GM19193 (cell line): ENCODE measurements around the gene WDR54.

ENCODE experiments used
- POLR2A ChIP-seq: IDR thresholded peaks from 4 replicates; pipeline ENCODE4 v1.6.1; 2011; ENCODE audit not compliant: insufficient read depth, insufficient read length; ENCODE audit errors: extremely low read depth

The WDR54 gene

DNA sequence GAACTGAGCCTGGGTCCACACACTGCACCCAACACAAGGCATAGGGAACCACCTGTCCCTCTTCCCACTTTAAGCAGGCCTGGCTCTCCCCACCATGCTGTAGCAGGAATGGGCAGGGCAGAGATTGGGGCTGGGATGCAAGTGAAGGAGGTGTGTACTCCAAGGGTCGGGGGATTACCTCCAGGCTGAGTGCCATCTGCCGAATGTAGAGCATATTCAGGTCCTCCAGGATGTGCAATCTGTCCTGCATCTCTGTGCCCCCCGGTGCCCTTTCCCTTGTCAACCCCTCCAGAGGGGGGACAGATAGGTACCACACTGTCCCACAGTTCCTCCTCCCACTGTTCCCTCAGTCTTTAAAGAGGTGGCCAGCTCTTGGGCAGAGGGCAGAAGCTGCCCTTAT lies 17.8 kb downstream of the WDR54 start:
- no peak for TF ChIP-seq POLR2A

DNA sequence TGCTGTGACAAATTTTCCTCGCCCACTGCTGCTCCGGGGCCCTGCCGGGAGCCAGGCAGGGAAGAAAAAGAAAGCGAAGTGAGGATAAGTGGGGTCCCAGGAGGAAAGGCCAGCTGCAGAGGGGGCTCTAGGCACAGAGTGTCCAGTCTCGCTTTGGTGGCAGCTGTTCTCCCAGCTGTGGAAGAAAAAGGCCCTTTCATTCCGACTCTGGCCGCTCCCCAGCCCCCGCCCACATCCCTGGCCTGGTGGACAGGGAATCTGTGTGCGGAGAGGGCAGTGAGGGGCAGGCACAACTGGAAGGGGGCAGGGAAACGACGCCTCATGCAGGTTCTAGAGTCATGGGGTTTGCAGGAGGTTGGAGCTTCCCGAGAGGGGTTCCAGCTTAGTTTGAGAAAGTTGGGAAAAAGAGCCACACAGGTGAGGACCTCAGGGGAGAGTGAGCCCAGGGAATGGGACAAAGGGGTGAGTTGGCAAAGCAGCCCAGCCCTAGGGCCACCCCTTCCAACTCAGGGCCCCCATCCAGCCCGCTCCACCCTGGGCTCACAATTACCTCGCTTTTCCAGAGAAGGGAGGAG lies 18.4 kb downstream of the WDR54 start:
- no peak for TF ChIP-seq POLR2A

DNA sequence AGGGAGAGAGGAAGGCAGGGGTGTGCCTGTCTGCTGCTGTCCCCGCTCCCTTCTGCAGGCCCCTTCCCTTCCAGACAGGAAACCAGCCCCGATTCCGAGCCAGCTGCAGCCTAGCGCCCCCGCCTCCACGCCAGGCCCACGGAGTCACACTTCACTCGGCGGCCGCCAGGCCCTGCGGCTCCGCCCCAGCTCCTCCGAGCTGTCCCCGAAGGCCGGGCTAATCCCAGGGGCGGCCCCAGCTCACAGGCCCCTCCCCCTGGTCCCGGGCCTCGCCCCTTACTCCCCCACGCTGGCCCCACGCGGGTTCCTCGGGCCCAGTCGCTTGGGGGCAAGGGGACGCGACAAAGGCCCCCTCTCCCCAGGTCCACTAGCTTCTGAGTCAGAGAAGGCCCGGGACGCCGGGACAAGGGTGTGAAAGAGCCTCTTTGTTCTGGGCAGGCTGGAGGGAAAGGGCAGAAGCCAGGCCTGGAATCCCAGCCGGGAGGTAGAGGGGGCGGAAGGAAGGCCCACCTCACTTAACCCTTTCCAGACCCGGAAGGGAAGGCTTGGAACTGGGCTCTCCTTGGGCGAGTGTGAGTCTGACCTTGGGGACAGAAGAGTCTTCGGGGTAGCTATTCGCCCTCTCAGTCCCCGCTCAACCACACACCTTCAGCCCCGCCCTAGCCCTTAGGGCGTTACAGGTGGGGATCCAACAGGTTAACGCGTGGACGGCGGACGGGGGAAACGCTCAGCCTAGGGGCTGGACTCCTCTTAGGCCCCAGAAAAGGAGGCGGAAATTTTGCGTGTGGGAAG lies 19.0 kb downstream of the WDR54 start:
- TF ChIP-seq POLR2A, result peak; percentile 55

DNA sequence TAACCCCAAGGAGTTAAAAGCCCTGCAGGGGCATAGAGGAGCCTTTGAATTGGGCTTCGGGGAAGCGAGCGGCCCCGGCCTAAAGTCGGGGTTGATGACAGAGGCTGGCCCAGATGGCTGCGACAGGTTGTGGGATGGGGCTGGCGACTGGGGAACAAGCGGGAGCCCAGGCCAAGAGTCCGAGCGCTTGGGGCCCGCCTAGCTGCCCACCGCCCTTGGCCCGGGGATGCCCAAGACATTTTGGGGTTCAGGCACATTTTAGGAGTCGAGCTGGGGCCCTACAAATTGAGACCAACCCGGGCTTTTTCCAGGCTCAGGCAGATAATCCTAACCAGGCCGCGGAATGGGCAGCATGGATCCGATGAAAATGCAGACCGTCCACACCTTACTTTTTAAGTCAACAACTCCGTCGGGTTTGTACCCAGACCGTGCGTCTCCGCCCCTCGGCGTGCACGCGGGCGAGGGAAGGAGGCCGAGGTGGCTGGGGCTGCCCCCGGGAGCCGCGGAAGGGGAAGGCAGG lies 19.7 kb downstream of the WDR54 start:
- TF ChIP-seq POLR2A, result no peak

DNA sequence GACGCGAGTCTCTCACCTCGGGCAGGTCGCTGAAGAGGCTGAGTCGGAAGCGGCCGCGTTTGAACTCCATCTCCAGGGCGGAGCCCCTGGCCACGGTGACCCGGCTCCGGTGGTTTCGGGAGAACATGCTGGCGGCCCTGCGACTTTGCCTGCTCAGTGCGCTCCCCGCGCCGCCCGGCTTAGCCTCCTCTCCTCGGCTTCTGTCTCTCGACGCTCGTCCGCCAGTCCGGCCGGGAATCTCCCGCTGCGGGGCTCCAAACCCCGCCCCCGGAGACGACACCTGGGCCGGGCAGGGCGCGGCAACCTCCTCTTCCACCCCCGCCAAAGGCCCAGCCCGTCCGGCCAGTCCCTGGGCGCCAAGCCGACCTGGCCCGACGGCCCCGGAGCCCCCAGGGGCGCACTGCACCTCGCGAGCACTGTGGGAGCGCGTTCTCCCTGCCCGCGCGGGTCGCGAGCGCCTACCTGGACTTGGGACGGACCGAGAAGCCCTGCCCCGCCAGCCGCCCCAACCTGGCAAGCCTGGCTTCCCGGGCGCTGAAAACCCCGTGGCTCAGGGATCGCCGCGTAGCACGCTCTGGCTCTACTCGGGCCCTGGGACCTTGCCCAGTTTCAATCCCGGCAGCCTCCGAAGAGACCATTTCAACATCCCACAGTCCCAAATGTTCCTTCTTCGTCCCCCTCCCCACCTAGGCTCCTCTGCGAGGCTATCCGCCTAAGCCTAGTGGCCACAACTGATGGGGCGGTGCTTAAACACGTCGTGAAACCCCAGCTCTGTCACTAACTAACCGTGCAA lies 20.4 kb downstream of the WDR54 start, which contains the start of gene RTKN:
Gene RTKN (minus strand): TSS at position 248 of the 793 bp plus-strand sequence. CDS start 121 bp downstream, at position 127.
- peak; percentile 54 for TF ChIP-seq POLR2A

DNA sequence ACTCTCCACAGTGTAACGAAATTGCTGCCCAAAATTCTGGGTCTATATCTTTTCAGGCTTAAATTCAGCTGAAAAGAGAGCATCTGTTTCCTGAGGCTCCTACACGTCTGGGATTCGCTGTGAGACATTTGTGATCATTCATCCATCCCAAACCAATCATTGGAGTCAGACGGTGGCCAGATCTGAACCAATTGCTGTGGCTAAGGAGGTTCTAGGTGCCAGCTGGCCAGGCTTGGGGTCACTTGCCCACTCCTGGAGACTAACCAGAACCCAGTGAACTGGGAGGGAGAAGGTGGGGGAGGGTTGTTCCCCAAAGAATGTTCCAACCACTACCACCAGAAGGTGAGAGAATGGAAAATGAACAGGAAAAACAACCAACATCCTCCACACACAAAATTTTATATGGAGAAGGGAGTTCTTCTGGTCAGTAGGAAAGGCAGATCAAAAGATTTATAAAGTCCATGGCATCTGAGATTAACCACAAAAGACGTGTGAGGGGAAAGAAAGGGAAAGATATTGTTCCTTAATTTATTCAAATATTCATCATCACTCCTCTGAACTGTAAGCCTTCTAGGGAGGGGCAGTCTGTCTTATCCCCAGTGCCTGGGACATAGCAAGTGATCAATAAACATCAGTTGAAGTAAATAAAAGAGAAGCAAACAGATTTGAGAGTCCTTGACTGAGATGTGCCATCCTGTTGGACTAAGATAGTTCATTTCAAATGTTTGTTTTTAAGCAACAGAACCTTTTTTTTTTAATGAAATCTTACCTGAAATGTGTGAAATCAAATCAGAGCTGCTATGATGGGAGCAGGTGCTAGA lies 23.2 kb downstream of the WDR54 start:
- TF ChIP-seq POLR2A, result no peak

DNA sequence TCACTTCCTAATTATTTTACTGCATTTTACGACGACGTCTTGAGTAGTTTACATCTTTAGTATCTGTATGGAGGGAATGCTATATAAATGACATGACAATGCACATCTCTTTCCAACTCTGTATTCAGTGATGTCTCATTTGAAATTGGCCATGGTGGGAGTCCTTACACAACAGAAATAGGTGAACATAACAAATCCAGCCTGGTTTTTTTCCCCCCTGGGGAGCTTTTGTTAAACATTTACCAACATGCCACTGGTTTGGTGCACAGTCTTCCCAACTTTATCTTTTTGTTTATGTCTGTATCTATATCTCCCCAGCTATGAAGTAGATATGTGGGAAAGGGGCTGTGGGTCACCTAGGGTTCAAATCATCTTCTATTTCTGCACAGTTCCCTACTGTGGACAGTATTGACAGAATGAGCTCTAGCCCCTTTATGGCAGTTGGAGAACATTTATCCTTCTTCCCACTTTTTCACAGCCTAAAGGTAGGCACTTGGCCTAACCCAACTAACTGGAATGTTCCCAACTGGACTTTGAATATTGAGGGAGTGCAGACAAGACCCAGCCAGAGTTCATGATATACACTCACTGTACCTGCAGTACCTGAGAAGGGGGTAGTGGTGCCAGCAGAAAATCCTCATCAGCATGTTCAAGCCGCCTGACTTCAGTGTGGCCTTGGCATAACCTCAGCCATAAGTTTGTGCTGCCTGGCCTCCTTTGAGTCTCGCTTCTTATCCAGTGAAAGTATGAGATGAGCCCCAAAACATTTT lies 25.9 kb downstream of the WDR54 start:
- TF ChIP-seq POLR2A, result no peak

DNA sequence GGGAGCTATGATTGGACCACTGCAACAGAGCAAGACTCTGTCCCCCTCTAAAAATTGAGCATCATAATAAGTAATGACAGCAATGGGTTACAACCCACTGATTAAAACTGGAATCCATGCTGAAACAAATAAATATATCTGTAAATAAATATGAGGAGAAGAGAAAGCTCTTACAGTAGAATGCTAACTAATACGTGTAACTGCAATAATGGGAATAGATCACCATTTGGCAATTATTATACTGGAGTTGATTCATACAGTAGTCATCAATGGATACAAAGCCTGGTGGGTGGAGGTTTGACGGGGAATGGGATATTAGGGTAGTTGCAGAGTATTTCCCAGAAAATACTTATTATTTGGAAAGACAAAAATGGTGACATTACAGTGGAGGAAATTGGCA lies 27.2 kb downstream of the WDR54 start:
- TF ChIP-seq POLR2A, result no peak

DNA sequence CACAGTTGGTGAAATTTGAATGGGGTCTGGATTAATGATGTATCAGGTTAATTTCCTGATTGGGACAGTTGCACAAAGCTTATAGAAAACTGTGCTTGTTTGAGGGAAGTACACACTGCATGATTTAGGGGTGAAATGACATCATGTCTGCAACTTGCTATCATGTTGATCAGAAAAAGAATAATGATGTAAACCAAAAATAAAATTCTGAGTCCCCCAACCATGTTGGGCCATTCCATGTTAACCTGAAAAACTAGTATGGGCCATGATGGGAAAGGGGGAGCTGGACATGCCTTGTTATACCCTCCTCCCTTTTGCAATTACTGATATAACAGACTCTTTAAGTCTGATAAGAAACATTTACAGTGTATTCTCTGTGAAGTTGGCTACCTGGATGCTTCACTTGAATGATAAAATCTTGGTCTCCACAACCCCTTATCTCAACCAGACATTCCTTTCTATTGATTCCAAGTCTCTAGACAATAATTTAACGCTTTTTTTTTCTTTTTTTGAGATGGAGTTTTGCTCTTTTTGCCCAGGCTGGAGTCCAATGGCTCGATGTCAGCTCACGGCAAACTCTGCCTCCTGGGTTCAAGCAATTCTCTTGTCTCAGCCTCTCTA lies 29.1 kb downstream of the WDR54 start:
- no peak for TF ChIP-seq POLR2A

DNA sequence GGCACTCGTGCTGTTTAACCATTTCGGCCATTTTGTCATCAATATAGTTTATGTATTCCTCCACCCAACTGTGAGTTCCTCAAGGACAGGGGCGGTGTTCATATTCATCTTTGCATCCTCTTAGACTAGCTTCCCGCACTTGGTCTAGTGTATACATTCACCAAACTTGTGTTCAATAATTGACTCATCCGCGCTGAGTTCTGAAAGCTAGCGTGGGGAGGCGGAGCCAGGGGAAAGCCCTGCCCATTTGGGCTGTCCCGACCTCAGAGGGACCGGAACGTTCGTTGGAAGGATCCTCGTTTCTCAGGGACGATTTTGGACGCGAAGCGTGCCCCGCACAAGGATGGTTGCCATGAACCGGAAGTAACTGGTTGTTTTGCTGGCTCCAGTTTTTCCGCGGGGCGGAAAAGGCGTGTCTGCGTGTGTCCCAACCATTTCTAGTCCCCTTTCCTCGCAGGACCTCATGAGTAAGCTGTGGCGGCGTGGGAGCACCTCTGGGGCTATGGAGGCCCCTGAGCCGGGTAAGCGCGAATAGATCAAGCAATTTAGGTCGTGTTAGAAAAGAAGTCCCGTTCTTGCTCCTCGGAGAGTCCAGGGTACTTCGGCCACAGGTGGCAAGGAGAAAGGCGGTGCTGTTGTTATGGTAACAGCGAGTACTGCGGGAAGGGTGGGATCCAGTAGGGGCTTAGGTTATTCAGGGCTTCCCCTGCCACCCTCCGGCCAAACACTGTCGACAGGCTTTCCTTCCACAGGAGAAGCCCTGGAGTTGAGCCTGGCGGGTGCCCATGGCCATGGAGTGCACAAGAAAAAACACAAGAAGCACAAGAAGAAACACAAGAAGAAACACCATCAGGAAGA lies 33.4 kb downstream of the WDR54 start, which contains the start of gene INO80B:
Gene INO80B (plus strand): TSS at position 434 of the 858 bp plus-strand sequence. CDS start 30 bp downstream, at position 464.
- TF ChIP-seq POLR2A, result peak; percentile 52

DNA sequence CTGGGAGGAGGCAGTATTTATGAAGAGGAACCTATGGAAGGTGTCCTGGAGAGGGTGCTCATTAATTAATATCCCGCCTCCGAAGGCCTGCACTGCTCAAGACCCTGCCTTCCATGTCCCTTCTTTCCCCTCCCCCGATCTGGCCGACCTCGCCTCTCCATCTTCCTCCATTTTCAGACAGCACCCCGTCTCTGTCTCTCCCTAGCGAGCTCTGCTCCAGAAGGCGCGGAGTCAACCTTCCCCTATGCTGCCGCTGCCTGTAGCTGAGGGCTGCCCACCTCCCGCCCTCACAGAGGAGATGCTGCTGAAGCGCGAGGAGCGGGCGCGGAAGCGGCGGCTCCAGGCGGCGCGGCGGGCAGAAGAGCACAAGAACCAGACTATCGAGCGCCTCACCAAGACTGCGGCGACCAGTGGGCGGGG lies 35.6 kb downstream of the WDR54 start:
- TF ChIP-seq POLR2A, result no peak

DNA sequence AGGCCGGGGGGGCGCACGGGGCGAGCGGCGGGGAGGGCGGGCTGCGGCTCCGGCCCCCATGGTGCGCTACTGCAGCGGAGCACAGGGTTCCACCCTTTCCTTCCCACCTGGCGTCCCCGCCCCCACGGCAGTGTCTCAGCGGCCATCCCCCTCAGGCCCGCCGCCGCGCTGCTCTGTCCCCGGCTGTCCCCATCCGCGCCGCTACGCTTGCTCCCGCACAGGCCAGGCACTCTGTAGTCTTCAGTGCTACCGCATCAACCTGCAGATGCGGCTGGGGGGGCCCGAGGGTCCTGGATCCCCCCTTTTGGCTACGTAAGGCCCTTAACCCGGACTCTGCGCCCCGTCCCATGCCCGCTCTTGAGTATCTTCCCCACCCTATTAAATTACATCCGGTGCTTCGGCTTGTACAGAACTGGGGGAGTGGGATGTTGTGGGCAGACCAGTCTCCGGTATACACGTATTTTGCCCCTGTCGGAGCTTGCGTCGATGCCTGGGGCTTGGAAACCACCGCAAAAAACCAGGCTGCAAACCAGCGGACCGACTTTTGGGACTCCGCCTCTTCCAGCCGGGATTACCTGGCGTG lies 36.1 kb downstream of the WDR54 start:
- peak; percentile 75 for TF ChIP-seq POLR2A

DNA sequence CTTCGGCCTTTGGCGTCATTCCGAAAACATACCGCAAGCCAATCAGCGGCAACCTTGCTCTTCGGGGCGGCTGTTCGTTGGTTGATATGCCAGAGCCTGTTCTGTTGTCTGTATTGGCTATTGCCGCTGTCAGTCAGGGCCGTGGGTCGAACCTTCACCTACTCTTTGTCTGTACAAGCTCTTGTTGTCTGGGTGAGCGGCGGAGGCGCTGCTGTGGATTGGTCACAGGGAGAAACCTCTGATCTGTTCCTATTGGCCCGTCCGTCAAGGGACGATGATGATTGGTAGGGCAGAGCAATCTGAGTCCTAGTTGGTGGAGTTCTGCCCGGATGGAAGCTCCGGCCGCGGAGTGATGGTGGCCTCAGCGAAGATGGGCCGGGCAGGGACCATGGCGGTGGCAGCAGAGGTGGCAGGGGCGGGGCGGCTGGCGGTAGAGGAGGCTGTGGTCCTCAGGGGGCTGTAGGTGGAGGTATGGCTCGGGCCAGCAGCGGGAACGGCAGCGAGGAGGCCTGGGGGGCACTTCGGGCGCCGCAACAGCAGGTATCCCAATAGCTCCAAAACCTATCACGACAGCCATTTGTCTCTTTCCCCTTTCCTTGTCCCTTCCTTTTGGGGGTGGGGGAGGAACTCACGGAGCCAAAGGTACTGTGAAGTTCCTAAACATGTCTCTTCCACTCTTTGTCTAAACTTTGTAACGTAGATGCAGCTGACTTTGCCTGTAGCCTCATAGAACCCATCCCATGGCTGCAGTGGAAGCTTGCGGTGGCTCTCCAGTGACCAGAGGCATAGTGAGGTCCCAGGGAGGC lies 36.8 kb downstream of the WDR54 start, which contains the start of gene WBP1:
Gene WBP1 (plus strand): TSS at position 307 of the 806 bp plus-strand sequence. CDS start 165 bp downstream, at position 472.
- no peak for TF ChIP-seq POLR2A
